Heart left ventricle (tissue), 16 donors: Measurements from ENCODE around the gene PINK1. TPM values are rescaled to one million over a fixed set of nuclear protein-coding genes. Genes with fewer than 3 reads are reported as not detected.

Experiments
- ATAC-seq, 4 donors: fragments of 200-7000 bp; cut with Tn5 transposase; one replicate each; pipeline ENCODE4 v1.9.1; 2020 to 2022; ENCODE audit warnings: moderate library complexity in 4 of 4, mild to moderate bottlenecking in 3 of 4, moderate number of reproducible peaks in 1 of 4
- DNase-seq, 5 donors: peaks; one replicate each; pipeline ENCODE4 v3.0.0-alpha.2; 2020
- H3K27ac ChIP-seq, 12 donors: fragments of 200-600 bp; sonication (generic) in 4 of 12; one replicate each; pipeline versions ENCODE4 v1.5.0 to v1.8.0; 2016 to 2022; ENCODE audit warnings: mild to moderate bottlenecking in 2 of 12
- H3K27me3 ChIP-seq, 9 donors: fragments of 200-600 bp; sonication (generic) in 2 of 9; one replicate each; pipeline versions ENCODE4 v1.5.1 to v1.8.0; 2016 to 2022; ENCODE audit warnings: mild to moderate bottlenecking in 3 of 9
- H3K36me3 ChIP-seq, 9 donors: fragments of 200-600 bp; sonication (generic) in 2 of 9; one replicate each; pipeline versions ENCODE4 v1.5.0 to v1.8.0; 2018 to 2022; ENCODE audit warnings: mild to moderate bottlenecking in 2 of 9
- H3K4me1 ChIP-seq, 12 donors: fragments of 200-600 bp; sonication (generic) in 4 of 12; one replicate each; pipeline versions ENCODE4 v1.5.0 to v1.8.0; 2016 to 2022; ENCODE audit warnings: mild to moderate bottlenecking in 3 of 12
- H3K4me3 ChIP-seq, 12 donors: fragments of 200-600 bp; sonication (generic) in 4 of 12; one replicate each; pipeline versions ENCODE4 v1.5.0 to v1.8.0; 2017 to 2022; ENCODE audit warnings: mild to moderate bottlenecking in 9 of 12, moderate library complexity in 4 of 12
- H3K9me3 ChIP-seq, 12 donors: fragments of 200-600 bp; sonication (generic) in 4 of 12; one replicate each; pipeline versions ENCODE4 v1.5.0 to v1.8.0; 2016 to 2022; ENCODE audit warnings: mild to moderate bottlenecking in 1 of 12
- CTCF ChIP-seq, 12 donors: fragments of 200-600 bp; sonication (generic) in 4 of 12; IDR thresholded peaks; one replicate each; pipeline versions ENCODE4 v1.5.0 to v1.8.0; 2018 to 2022; ENCODE audit warnings: antibody characterized with exemption in 12 of 12, mild to moderate bottlenecking in 5 of 12
- POLR2A ChIP-seq, 2 donors: fragments of 450-650 bp; IDR thresholded peaks; one replicate each; pipeline ENCODE4 v1.6.1; 2017; ENCODE audit warnings: antibody characterized with exemption in 2 of 2, mild to moderate bottlenecking in 2 of 2, moderate library complexity in 2 of 2
- WGBS, 4 donors: extraction: QIAGEN DNeasy Blood & Tissue Kit in 2 of 4; methylation state at CpG; one replicate each; pipeline versions ENCODE4 v1.1.5 to v1.1.7; 2013 to 2018; 5-methylcytosine and 5-hydroxymethylcytosine counted together
- intact Hi-C, 10 donors: fragments of 100-400 bp; cut with DNase I; formaldehyde crosslinking; loops; one replicate each; pipeline versions ENCODE4 v1.11.1 to v1.14.2; 2022
- polyA plus RNA-seq, 2 donors: library from polyadenylated mRNA; stranded (reverse); fragments of 200-250 nt; gene quantifications; one replicate each; pipeline ENCODE4 v1.2.3, GENCODE V29; 2013
- total RNA-seq, 9 donors: library from RNA; depleted of rRNA in 2 of 9; stranded (reverse); fragments of >200 nt in 2 of 9; fragmentation: NEBNext Ultra II Directional in 3 of 9; extraction: Animal tissue kit (Norgen Biotek cat#: 25700) in 3 of 9; gene quantifications; one replicate each; pipeline versions ENCODE4 v1.1.0 to v1.2.4, GENCODE V29; 2016 to 2023
- donor health status: ischemic (EF 13 %, LVEDD 7.1; RV severe dilation, severe dysfunction).
- donor health status: healthy with polysubstance abuse.
- donor health status: DM: no; HTN: yes; CAD: no.
- donor health status: DM: no; HTN: no; CAD: no.
- donor health status: ischemic (EF 25% LVEDD 6.9; RV normal size, moderate dysfunction).
- donor health status: ischemic (EF 25% LVEDD 5.7; RV mildly dilated, moderate dysfunction).
- donor health status: healthy.
- donor health status: DM: yes; HTN: yes; CAD: no.
- donor health status: ischemic (EF 35%, LVEDD 5.7; RV mildly dilated, moderate dysfunction).
- donor health status: nonischemic (EF 11% LVEDD 7.7; RV severe dilation, severe dysfunction).
- donor health status: DM: yes; HTN: yes; CAD: no.
- donor health status: PGD.
- donor health status: ischemic (EF 29% LVEDD 5.4; RV normal size, mild dysfunction).
- donor health status: nonischemic (EF 23%, LVEDD 6.1; RV moderate dilation, normal function).

The PINK1 gene
- total and polyA plus RNA-seq, 11 donors = 147 to 418 (median 258) TPM

GRCh38 chr1:20624709-20625108 lies 8.5 kb upstream of the PINK1 start:
- WGBS, 4 donors = 80 to 93% (median 90%) methylated on average over 1 of the region's 1 CpG
- Histone ChIP-seq H3K4me1 (no peaks in the 10 kb centered on the region), H3K9me3 (no peaks in the 10 kb centered on the region), H3K27me3 (no peaks in the 10 kb centered on the region), H3K4me3 (no peak overlapping the region), H3K27ac (no peak overlapping the region), H3K36me3 (no peaks in the 10 kb centered on the region)
- DNase-seq = no peak
- intact Hi-C loops = no loop called here
- no peak for ATAC-seq
- TF ChIP-seq CTCF (IDR thresholded peaks at IDR 0.05) (no peak), POLR2A (IDR thresholded peaks at IDR 0.05) (no peak)

GRCh38 chr1:20625176-20626097 lies 7.8 kb upstream of the PINK1 start:
- H3K4me3 ChIP-seq = no peak overlapping the region
- ATAC-seq = no peak
- TF ChIP-seq POLR2A (IDR thresholded peaks at IDR 0.05) (no peak), CTCF (IDR thresholded peaks at IDR 0.05) (no peak)
- DNase-seq = no peak
- H3K36me3 ChIP-seq = no peaks in the 10 kb centered on the region
- intact Hi-C loops = no loop called here
- no peaks in the 10 kb centered on the region for H3K9me3 ChIP-seq
- H3K27me3 ChIP-seq = no peaks in the 10 kb centered on the region
- WGBS, 4 donors = 65 to 82% (median 70%) methylated on average over 3 of the region's 3 CpGs
- H3K27ac ChIP-seq = no peak overlapping the region
- H3K4me1 ChIP-seq = no peaks in the 10 kb centered on the region

GRCh38 chr1:20626098-20626427 lies 7.2 kb upstream of the PINK1 start:
- Histone ChIP-seq H3K9me3 (no peaks in the 10 kb centered on the region), H3K4me3 (no peak overlapping the region), H3K27me3 (no peaks in the 10 kb centered on the region), H3K4me1 (no peaks in the 10 kb centered on the region), H3K36me3 (no peaks in the 10 kb centered on the region), H3K27ac (no peak overlapping the region)
- intact Hi-C loops = no loop called here
- TF ChIP-seq CTCF (IDR thresholded peaks at IDR 0.05) (no peak), POLR2A (IDR thresholded peaks at IDR 0.05) (no peak)
- ATAC-seq (no peak), DNase-seq (no peak)
- 42 to 73% (median 53%) methylated on average over 1 of the region's 1 CpG for WGBS, 4 donors

GRCh38 chr1:20626524-20626923 lies 6.7 kb upstream of the PINK1 start:
- DNase-seq (no peak), ATAC-seq (no peak)
- no peak for TF ChIP-seq POLR2A (IDR thresholded peaks at IDR 0.05)
- intact Hi-C loops = no loop called here
- Histone ChIP-seq H3K4me3 (no peak overlapping the region), H3K4me1 (no peaks in the 10 kb centered on the region), H3K27ac (no peak overlapping the region), H3K9me3 (no peaks in the 10 kb centered on the region), H3K27me3 (no peaks in the 10 kb centered on the region), H3K36me3 (no peaks in the 10 kb centered on the region)
- WGBS, 4 donors = 54 to 73% (median 58%) methylated on average over 1 of the region's 1 CpG
